Activated CD8-positive, alpha-beta T cell treated with anti-CD3 and anti-CD28 coated beads, Interleukin-2, amount 10 ng/mL, durations not matched to agents 7 days and 5 days (primary cell): ENCODE measurements around the gene CSNK1G3. TPM values are rescaled to one million over a fixed set of nuclear protein-coding genes. Genes with fewer than 3 reads are reported as not detected.
"Not testable (repeated sequence)": the region's sequence is repeated elsewhere in the genome, so short reads cannot be mapped to it uniquely, and the experiment has no call there.

Experiments
- ATAC-seq: fragments of 150-1000 bp; cut with Tn5 transposase; one replicate; pipeline ENCODE4 v1.10.0; 2021; ENCODE audit warnings: moderate library complexity
- CTCF ChIA-PET: fragments of 350-600 bp; sonication (Branson Sonifier 250); formaldehyde crosslinking; loops from one replicate; lab custom pipeline; 2021; ENCODE audit warnings: antibody characterized with exemption; lab: Charles Lee
- POLR2A ChIA-PET: fragments of 350-600 bp; sonication (Branson Sonifier 250); formaldehyde crosslinking; loops from one replicate; lab custom pipeline; 2021; ENCODE audit warnings: antibody characterized with exemption; lab: Charles Lee
- DNase-seq: peaks from one replicate; pipeline ENCODE4 v3.0.0-alpha.2; 2020
- H3K27ac Mint-ChIP-seq: one replicate; pipeline ENCODE4 v1.8.0; 2021; ENCODE audit warnings: mild to moderate bottlenecking, mixed read lengths
- H3K27me3 Mint-ChIP-seq: one replicate; pipeline ENCODE4 v1.8.0; 2021; ENCODE audit warnings: low read depth, mixed read lengths
- H3K36me3 Mint-ChIP-seq: one replicate; pipeline ENCODE4 v1.8.0; 2021; ENCODE audit warnings: low read depth, mixed read lengths
- H3K4me1 Mint-ChIP-seq: one replicate; pipeline ENCODE4 v1.8.0; 2021; ENCODE audit warnings: low read depth, mixed read lengths
- H3K4me3 Mint-ChIP-seq: one replicate; pipeline ENCODE4 v1.8.0; 2021; ENCODE audit warnings: mild to moderate bottlenecking, mixed read lengths
- H3K9me3 Mint-ChIP-seq: one replicate; pipeline ENCODE4 v1.8.0; 2022; ENCODE audit warnings: mixed read lengths; ENCODE audit not compliant: insufficient read depth
- total RNA-seq, 2 experiments: library from RNA; stranded (reverse); gene quantifications; one replicate each; pipeline ENCODE4 v1.2.3, GENCODE V29; 2021

The CSNK1G3 gene
- total RNA-seq = 10 to 100 TPM; 26.9 to 28.6 TPM

- ATAC-seq (peak; percentile 93), DNase-seq (peak; percentile 96)
- Mint-ChIP-seq H3K4me1 (peaks cover 46% of the 10 kb centered on the region), H3K9me3 (no peaks in the 10 kb centered on the region), H3K27me3 (peaks cover 14% of the 10 kb centered on the region), H3K36me3 (peaks cover 14% of the 10 kb centered on the region), H3K27ac (peak within 1 kb of the TSS; percentile 99), H3K4me3 (peak within 1 kb of the TSS; percentile 97)
- CTCF ChIA-PET = interaction anchor here (1.0 to 6.3 kb wide), 3 partner anchors 62 to 99 kb away, joined by 3 to 50 read pairs (median 5); partner anchors contain the start of gene CEP120
- POLR2A ChIA-PET = interaction anchor here (0.6 to 6.0 kb wide), 14 partner anchors 9 to 736 kb away, joined by 3 to 83 read pairs (median 4); partner anchors contain the start of gene CEP120
Measured at GRCh38 chr5:123511648-123512605, at the start of gene CSNK1G3. Gene CSNK1G3 (plus strand): TSS chr5:123512177. CDS start chr5:123545664, 33,487 bp downstream.

GRCh38 chr5:123466839-123467238 is 45.1 kb upstream of the CSNK1G3 start:
- H3K4me1 Mint-ChIP-seq, H3K36me3 Mint-ChIP-seq, H3K4me3 Mint-ChIP-seq, H3K27ac Mint-ChIP-seq, CTCF ChIA-PET, DNase-seq, ATAC-seq, H3K9me3 Mint-ChIP-seq, POLR2A ChIA-PET: not testable (repeated sequence)
- peaks cover 16% of the 10 kb centered on the region for H3K27me3 Mint-ChIP-seq

- H3K27me3 Mint-ChIP-seq = peaks cover 23% of the 10 kb centered on the region
- H3K4me3 Mint-ChIP-seq = no peak overlapping the region
- H3K4me1 Mint-ChIP-seq = no peaks in the 10 kb centered on the region
- DNase-seq (no peak), ATAC-seq (no peak)
- ChIA-PET POLR2A (interaction anchor here (0.7 kb wide), 1 partner anchor 8 kb away, joined by 3 read pairs; no protein-coding TSS in a partner anchor), CTCF (no interaction called here)
- H3K36me3 Mint-ChIP-seq = no peaks in the 10 kb centered on the region
- no peak overlapping the region for H3K27ac Mint-ChIP-seq
- no peaks in the 10 kb centered on the region for H3K9me3 Mint-ChIP-seq
Measured at GRCh38 chr5:123471385-123471784, 40.6 kb upstream of the CSNK1G3 start.

- DNase-seq (no peak), ATAC-seq (no peak)
- H3K36me3 Mint-ChIP-seq = no peaks in the 10 kb centered on the region
- H3K27ac Mint-ChIP-seq = no peak overlapping the region
- no peaks in the 10 kb centered on the region for H3K4me1 Mint-ChIP-seq
- peaks cover 25% of the 10 kb centered on the region for H3K27me3 Mint-ChIP-seq
- H3K4me3 Mint-ChIP-seq = no peak overlapping the region
- no peaks in the 10 kb centered on the region for H3K9me3 Mint-ChIP-seq
- POLR2A ChIA-PET = no interaction called here
- CTCF ChIA-PET = interaction anchor here (1.5 kb wide), 1 partner anchor 138 kb away, joined by 3 read pairs; no protein-coding TSS in a partner anchor
Measured at GRCh38 chr5:123472150-123472924, 39.6 kb upstream of the CSNK1G3 start.

- ATAC-seq (no peak), DNase-seq (no peak)
- no peak overlapping the region for H3K27ac Mint-ChIP-seq
- ChIA-PET POLR2A (no interaction called here), CTCF (no interaction called here)
- H3K36me3 Mint-ChIP-seq = no peaks in the 10 kb centered on the region
- H3K4me1 Mint-ChIP-seq = no peaks in the 10 kb centered on the region
- no peaks in the 10 kb centered on the region for H3K9me3 Mint-ChIP-seq
- no peak overlapping the region for H3K4me3 Mint-ChIP-seq
- peaks cover 23% of the 10 kb centered on the region for H3K27me3 Mint-ChIP-seq
Measured at GRCh38 chr5:123474228-123474627, 37.7 kb upstream of the CSNK1G3 start.

GRCh38 chr5:123476731-123477130 is 35.2 kb upstream of the CSNK1G3 start:
- no peak overlapping the region for H3K4me3 Mint-ChIP-seq

GRCh38 chr5:123478546-123478945 is 33.4 kb upstream of the CSNK1G3 start:
- no peak for DNase-seq
- Mint-ChIP-seq H3K4me1 (no peaks in the 10 kb centered on the region), H3K27me3 (peaks cover 11% of the 10 kb centered on the region), H3K36me3 (no peaks in the 10 kb centered on the region), H3K4me3 (no peak overlapping the region), H3K9me3 (no peaks in the 10 kb centered on the region), H3K27ac (no peak overlapping the region)
- ATAC-seq = no peak
- POLR2A ChIA-PET = interaction anchor here (0.8 kb wide), 1 partner anchor 7 kb away, joined by 3 read pairs; no protein-coding TSS in a partner anchor
- CTCF ChIA-PET = interaction anchor here (0.6 kb wide), 1 partner anchor 395 kb away, joined by 4 read pairs; no protein-coding TSS in a partner anchor

More at GRCh38 chr5:123476731-123477130, 35.2 kb upstream of the CSNK1G3 start:
- POLR2A ChIA-PET = no interaction called here
- ATAC-seq (no peak), DNase-seq (no peak)
- Mint-ChIP-seq H3K4me1 (no peaks in the 10 kb centered on the region), H3K9me3 (no peaks in the 10 kb centered on the region), H3K36me3 (no peaks in the 10 kb centered on the region), H3K27me3 (peaks cover 13% of the 10 kb centered on the region), H3K27ac (no peak overlapping the region)
- CTCF ChIA-PET = no interaction called here

- ChIA-PET CTCF (interaction anchor here (1.3 kb wide), 1 partner anchor 58 kb away, joined by 3 read pairs; the partner anchor contains the start of gene CEP120), POLR2A (no interaction called here)
- H3K27ac Mint-ChIP-seq = no peak overlapping the region
Measured at GRCh38 chr5:123482258-123482657, 29.7 kb upstream of the CSNK1G3 start.

GRCh38 chr5:123483446-123484077 is 28.4 kb upstream of the CSNK1G3 start:
- Mint-ChIP-seq H3K9me3 (no peaks in the 10 kb centered on the region), H3K27ac (no peak overlapping the region), H3K4me1 (no peaks in the 10 kb centered on the region), H3K4me3 (no peak overlapping the region), H3K36me3 (no peaks in the 10 kb centered on the region), H3K27me3 (peaks cover 14% of the 10 kb centered on the region)
- ChIA-PET POLR2A (no interaction called here), CTCF (interaction anchor here (1.3 kb wide), 1 partner anchor 60 kb away, joined by 3 read pairs; the partner anchor contains the start of gene CEP120)
- ATAC-seq (no peak), DNase-seq (no peak)

More at GRCh38 chr5:123482258-123482657, 29.7 kb upstream of the CSNK1G3 start:
- Mint-ChIP-seq H3K27me3 (peaks cover 5% of the 10 kb centered on the region), H3K36me3 (no peaks in the 10 kb centered on the region), H3K4me1 (no peaks in the 10 kb centered on the region), H3K4me3 (no peak overlapping the region), H3K9me3 (no peaks in the 10 kb centered on the region)
- ATAC-seq (no peak), DNase-seq (no peak)

- no peak overlapping the region for H3K4me3 Mint-ChIP-seq
- POLR2A ChIA-PET = no interaction called here
- no peak for ATAC-seq
- H3K27me3 Mint-ChIP-seq = peaks cover 14% of the 10 kb centered on the region
- no peak overlapping the region for H3K27ac Mint-ChIP-seq
- DNase-seq = no peak
- CTCF ChIA-PET = no interaction called here
- no peaks in the 10 kb centered on the region for H3K4me1 Mint-ChIP-seq
- no peaks in the 10 kb centered on the region for H3K9me3 Mint-ChIP-seq
- no peaks in the 10 kb centered on the region for H3K36me3 Mint-ChIP-seq
Measured at GRCh38 chr5:123485275-123485674, 26.7 kb upstream of the CSNK1G3 start.
